Smooth muscle cell (in vitro differentiated cells): Measurements from ENCODE around the gene HNRNPUL1. TPM values are rescaled to one million over a fixed set of nuclear protein-coding genes. Genes with fewer than 3 reads are reported as not detected.

ENCODE experiments used
- DNase-seq: peaks from one replicate; lab custom pipeline; 2025; ENCODE audit not compliant: unreplicated experiment; lab: John Stamatoyannopoulos, UW
- H2AFZ ChIP-seq: fragments of 200-600 bp; sonication (generic); 2 replicates; pipeline ENCODE4 v1.6.0; 2016; ENCODE audit warnings: antibody characterized with exemption, low read depth, mild to moderate bottlenecking
- H3F3A ChIP-seq: fragments of 200-600 bp; sonication (generic); 2 replicates; pipeline ENCODE4 v1.6.0; 2017; ENCODE audit warnings: antibody characterized with exemption, low read depth
- H3K27ac ChIP-seq: fragments of 200-600 bp; sonication (generic); 2 replicates; pipeline ENCODE4 v1.5.1; 2016; ENCODE audit warnings: low read depth, mild to moderate bottlenecking
- H3K27me3 ChIP-seq: fragments of 200-600 bp; sonication (generic); 2 replicates; pipeline ENCODE4 v1.6.1; 2016; ENCODE audit warnings: low read depth, mild to moderate bottlenecking
- H3K36me3 ChIP-seq: fragments of 200-600 bp; sonication (generic); 2 replicates; pipeline ENCODE4 v1.5.1; 2016; ENCODE audit warnings: low read depth
- H3K4me1 ChIP-seq: fragments of 200-600 bp; sonication (generic); 2 replicates; pipeline ENCODE4 v1.5.1; 2016; ENCODE audit warnings: low read depth
- H3K4me2 ChIP-seq: fragments of 200-600 bp; sonication (generic); 2 replicates; pipeline ENCODE4 v1.6.0; 2016; ENCODE audit warnings: mild to moderate bottlenecking
- H3K4me3 ChIP-seq: fragments of 200-600 bp; sonication (generic); 2 replicates; pipeline ENCODE4 v1.5.1; 2016; ENCODE audit warnings: mild to moderate bottlenecking
- H3K79me2 ChIP-seq: fragments of 200-600 bp; sonication (generic); 2 replicates; pipeline ENCODE4 v1.6.0; 2016; ENCODE audit warnings: low read depth, mild to moderate bottlenecking
- H3K9ac ChIP-seq: fragments of 200-600 bp; sonication (generic); 2 replicates; pipeline ENCODE4 v1.6.0; 2016; ENCODE audit warnings: low read depth
- H3K9me3 ChIP-seq: fragments of 200-600 bp; sonication (generic); replicated peaks from 2 replicates; pipeline ENCODE4 v1.5.1; 2016; ENCODE audit warnings: low read depth
- H4K20me1 ChIP-seq: fragments of 200-600 bp; sonication (generic); 2 replicates; pipeline ENCODE4 v1.6.0; 2016; ENCODE audit warnings: low read depth
- WGBS: methylation state at CpG from one replicate; pipeline ENCODE4 v1.1.7; 2016; ENCODE audit warnings: low lambda C conversion rate; 5-methylcytosine and 5-hydroxymethylcytosine counted together
- polyA plus RNA-seq: library from polyadenylated mRNA; unstranded; fragments of >200 nt; fragmentation: Nextera tagmentation; extraction: Ambion mirVana; gene quantifications from 2 replicates; pipeline ENCODE4 v1.2.1, GENCODE V29; 2016
- total RNA-seq: library from RNA; depleted of rRNA; stranded (reverse); fragments of >200 nt; gene quantifications from 2 replicates; pipeline ENCODE4 v1.2.3, GENCODE V29; 2014
- TF ChIP-seq, protein P1 (sequence below): fragments of 200-600 bp; sonication (generic); IDR thresholded peaks from 2 replicates; pipeline ENCODE4 v1.5.1; 2017; ENCODE audit warnings: borderline replicate concordance, mild to moderate bottlenecking, antibody characterized with exemption; ENCODE audit not compliant: insufficient read depth, poor library complexity, severe bottlenecking

Gene HNRNPUL1
- total and polyA plus RNA-seq, 2 experiments from 2014 or later = 101 to 125 TPM

DNA sequence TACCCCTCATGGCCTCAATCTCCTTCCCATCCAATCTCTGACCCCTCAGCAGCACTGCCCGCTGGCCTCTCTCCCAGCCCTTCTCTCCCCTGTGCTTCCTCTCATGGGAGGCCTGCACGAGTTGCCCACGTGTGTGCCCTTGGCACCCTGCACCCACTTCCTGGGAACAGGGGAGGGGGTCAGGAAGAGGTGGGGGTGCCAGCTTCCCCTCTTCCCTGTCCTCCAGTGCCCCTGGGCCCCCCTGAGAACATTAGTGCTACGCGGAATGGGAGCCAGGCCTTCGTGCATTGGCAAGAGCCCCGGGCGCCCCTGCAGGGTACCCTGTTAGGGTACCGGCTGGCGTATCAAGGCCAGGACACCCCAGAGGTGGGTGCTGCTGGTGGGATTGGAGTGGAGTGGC lies 25.9 kb upstream of the HNRNPUL1 start:
- no peaks in the 10 kb centered on the region for H3K79me2 ChIP-seq
- no peaks in the 10 kb centered on the region for H4K20me1 ChIP-seq
- DNase-seq = no peak
- H3K9me3 ChIP-seq = no peaks in the 10 kb centered on the region
- no peaks in the 10 kb centered on the region for H3K27me3 ChIP-seq
- H3K36me3 ChIP-seq = peaks cover 10% of the 10 kb centered on the region
- H3K4me1 ChIP-seq = no peaks in the 10 kb centered on the region
- H3K9ac ChIP-seq = no peak overlapping the region
- no peak overlapping the region for H2AFZ ChIP-seq
- H3F3A ChIP-seq = peaks cover 4% of the 10 kb centered on the region
- H3K4me2 ChIP-seq = no peak overlapping the region
- 98% methylated on average over 10 of the region's 10 CpGs for WGBS
- no peak overlapping the region for H3K27ac ChIP-seq
- TF ChIP-seq, protein P1, sequence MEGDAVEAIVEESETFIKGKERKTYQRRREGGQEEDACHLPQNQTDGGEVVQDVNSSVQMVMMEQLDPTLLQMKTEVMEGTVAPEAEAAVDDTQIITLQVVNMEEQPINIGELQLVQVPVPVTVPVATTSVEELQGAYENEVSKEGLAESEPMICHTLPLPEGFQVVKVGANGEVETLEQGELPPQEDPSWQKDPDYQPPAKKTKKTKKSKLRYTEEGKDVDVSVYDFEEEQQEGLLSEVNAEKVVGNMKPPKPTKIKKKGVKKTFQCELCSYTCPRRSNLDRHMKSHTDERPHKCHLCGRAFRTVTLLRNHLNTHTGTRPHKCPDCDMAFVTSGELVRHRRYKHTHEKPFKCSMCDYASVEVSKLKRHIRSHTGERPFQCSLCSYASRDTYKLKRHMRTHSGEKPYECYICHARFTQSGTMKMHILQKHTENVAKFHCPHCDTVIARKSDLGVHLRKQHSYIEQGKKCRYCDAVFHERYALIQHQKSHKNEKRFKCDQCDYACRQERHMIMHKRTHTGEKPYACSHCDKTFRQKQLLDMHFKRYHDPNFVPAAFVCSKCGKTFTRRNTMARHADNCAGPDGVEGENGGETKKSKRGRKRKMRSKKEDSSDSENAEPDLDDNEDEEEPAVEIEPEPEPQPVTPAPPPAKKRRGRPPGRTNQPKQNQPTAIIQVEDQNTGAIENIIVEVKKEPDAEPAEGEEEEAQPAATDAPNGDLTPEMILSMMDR = no peak
- no peak overlapping the region for H3K4me3 ChIP-seq

DNA sequence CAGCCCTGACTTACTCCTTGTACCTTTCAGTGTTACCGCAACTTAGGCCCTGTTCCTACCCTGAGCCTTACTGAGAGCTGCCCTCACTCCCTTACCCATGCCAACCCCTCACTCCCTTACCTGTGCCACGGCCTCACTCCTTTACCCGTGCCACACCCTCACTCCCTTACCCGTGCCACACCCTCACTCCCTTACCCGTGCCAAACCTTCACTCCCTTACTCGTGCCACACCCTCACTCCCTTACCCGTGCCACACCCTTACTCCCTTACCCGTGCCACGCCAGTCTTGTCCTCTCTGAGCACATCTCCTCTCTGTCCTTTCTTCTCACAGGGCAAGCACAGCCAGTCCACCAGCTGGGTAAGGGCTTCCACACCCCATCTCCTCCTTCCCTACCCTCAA lies 24.8 kb upstream of the HNRNPUL1 start:
- H3K9me3 ChIP-seq = no peaks in the 10 kb centered on the region
- peaks cover 4% of the 10 kb centered on the region for H3F3A ChIP-seq
- no peak overlapping the region for H3K4me3 ChIP-seq
- TF ChIP-seq, protein P1 = no peak
- no peaks in the 10 kb centered on the region for H3K27me3 ChIP-seq
- no peak overlapping the region for H2AFZ ChIP-seq
- H3K36me3 ChIP-seq = peaks cover 10% of the 10 kb centered on the region
- H3K27ac ChIP-seq = no peak overlapping the region
- no peaks in the 10 kb centered on the region for H3K4me1 ChIP-seq
- no peak for DNase-seq
- WGBS = over 99% methylated on average over 9 of the region's 9 CpGs
- no peaks in the 10 kb centered on the region for H3K79me2 ChIP-seq
- no peak overlapping the region for H3K9ac ChIP-seq
- H4K20me1 ChIP-seq = no peaks in the 10 kb centered on the region
- no peak overlapping the region for H3K4me2 ChIP-seq

DNA sequence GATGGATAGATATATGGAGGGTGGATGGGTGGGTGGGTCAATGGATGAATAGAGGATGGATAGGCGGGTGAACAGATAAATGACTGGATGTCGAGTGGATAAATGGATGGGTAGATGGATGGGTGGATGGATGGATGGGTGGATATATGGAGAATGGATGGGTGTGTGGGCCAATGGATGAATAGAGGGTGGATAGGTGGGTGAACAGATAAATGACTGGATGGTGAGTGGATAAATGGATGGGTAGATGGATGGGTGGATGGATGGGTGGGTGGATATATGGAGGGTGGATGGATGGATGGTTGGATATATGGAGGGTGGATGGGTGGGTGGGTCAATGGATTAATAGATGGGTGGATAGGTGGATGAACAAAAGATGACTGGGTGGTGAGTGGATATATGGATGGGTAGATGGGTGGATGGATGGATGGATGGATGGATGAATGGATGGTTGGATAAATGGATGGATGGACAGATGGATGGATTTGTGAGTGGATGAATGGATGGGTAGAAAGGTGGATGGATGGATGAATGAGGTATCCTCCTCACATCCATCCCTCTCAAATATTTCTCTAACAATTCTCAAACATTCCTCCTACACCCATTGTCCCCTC lies 24.1 kb upstream of the HNRNPUL1 start:
- H3K9ac ChIP-seq = no peak overlapping the region
- 100% methylated on average over 2 of the region's 2 CpGs for WGBS
- no peak overlapping the region for H3K27ac ChIP-seq
- TF ChIP-seq, protein P1 = no peak
- H3K4me1 ChIP-seq = no peaks in the 10 kb centered on the region
- no peaks in the 10 kb centered on the region for H4K20me1 ChIP-seq
- no peak overlapping the region for H3K4me2 ChIP-seq
- H3K4me3 ChIP-seq = no peak overlapping the region
- H3F3A ChIP-seq = peaks cover 4% of the 10 kb centered on the region
- DNase-seq = no peak
- no peaks in the 10 kb centered on the region for H3K79me2 ChIP-seq
- no peak overlapping the region for H2AFZ ChIP-seq
- H3K36me3 ChIP-seq = peaks cover 7% of the 10 kb centered on the region
- no peaks in the 10 kb centered on the region for H3K27me3 ChIP-seq
- no peaks in the 10 kb centered on the region for H3K9me3 ChIP-seq

DNA sequence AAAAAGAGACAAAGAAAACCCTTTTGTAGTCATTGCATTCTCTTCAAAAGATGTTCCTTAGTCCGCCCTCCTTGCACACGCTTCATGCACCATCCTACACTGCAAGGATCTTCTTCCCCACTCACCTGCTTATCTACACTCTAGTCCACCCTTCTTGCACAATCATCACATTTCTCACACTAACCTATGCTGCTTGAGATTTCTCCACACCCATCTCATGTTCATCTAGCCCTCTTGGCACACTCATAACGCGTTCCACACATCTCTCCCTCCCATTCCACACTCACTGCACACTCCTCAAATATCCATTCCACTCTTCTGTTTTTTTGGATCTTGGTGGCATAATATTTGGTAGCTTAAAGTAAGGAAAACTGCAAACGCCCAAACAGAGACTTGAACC lies 22.3 kb upstream of the HNRNPUL1 start:
- no peak for DNase-seq
- Histone ChIP-seq H3K9ac (no peak overlapping the region), H4K20me1 (no peaks in the 10 kb centered on the region), H3K9me3 (no peaks in the 10 kb centered on the region), H3K79me2 (no peaks in the 10 kb centered on the region), H3K4me1 (no peaks in the 10 kb centered on the region), H3K27me3 (no peaks in the 10 kb centered on the region), H3K27ac (no peak overlapping the region), H3K4me2 (no peak overlapping the region), H3K4me3 (no peak overlapping the region), H3K36me3 (peaks cover 10% of the 10 kb centered on the region), H3F3A (no peaks in the 10 kb centered on the region), H2AFZ (no peak overlapping the region)
- TF ChIP-seq, protein P1 = no peak
- 94% methylated on average over 5 of the region's 5 CpGs for WGBS
